A549 (cell line): ENCODE measurements around the gene FOXA1.

Source experiments
- EP300 ChIP-seq, 2 experiments: fragments of >200 bp; sonication (Bioruptor Twin); formaldehyde crosslinking; IDR thresholded peaks; 2 replicates in 1 of 2; 3 replicates in 1 of 2; pipeline ENCODE4 v1.6.1; 2016 to 2017
- HOXA7 ChIP-seq: fragments of 250-450 bp; sonication (Bioruptor Pico); IDR thresholded peaks from 2 replicates; pipeline ENCODE4 v1.5.0; 2020; ENCODE audit warnings: mild to moderate bottlenecking, moderate library complexity
- MAFK ChIP-seq: fragments of 450-650 bp; IDR thresholded peaks from 2 replicates; pipeline ENCODE4 v1.6.1; 2014; ENCODE audit not compliant: partially characterized antibody
- NR3C1 ChIP-seq: fragments of >200 bp; sonication (Bioruptor Twin); formaldehyde crosslinking; IDR thresholded peaks from 3 replicates; pipeline ENCODE4 v1.6.1; 2017
- POLR2A ChIP-seq: IDR thresholded peaks from 2 replicates; pipeline ENCODE4 v1.6.1; 2012; ENCODE audit warnings: mild to moderate bottlenecking, low read length
- SMC3 ChIP-seq: fragments of >200 bp; sonication (Bioruptor Twin); formaldehyde crosslinking; IDR thresholded peaks from 3 replicates; pipeline ENCODE4 v1.6.1; 2018; ENCODE audit warnings: inconsistent platforms
- TF ChIP-seq, protein P1 (sequence below): fragments of >200 bp; sonication (Bioruptor Twin); formaldehyde crosslinking; IDR thresholded peaks from 3 replicates; pipeline ENCODE4 v1.5.1; 2016
- TF ChIP-seq, protein P2 (sequence below): fragments of 450-650 bp; IDR thresholded peaks from 2 replicates; pipeline ENCODE4 v1.6.1; 2014; ENCODE audit warnings: antibody characterized with exemption
- TF ChIP-seq, protein P3 (sequence below): fragments of 200-600 bp; sonication (generic); IDR thresholded peaks from 2 replicates; pipeline ENCODE4 v1.6.1; 2016; ENCODE audit warnings: antibody characterized with exemption, mild to moderate bottlenecking, moderate library complexity
- TF ChIP-seq, protein P4 (sequence below): IDR thresholded peaks from 2 replicates; pipeline ENCODE4 v1.6.1; 2012
- TF ChIP-seq, protein P5 (sequence below): fragments of 150-350 bp; IDR thresholded peaks from 2 replicates; pipeline ENCODE4 v1.6.1; 2014; ENCODE audit warnings: low read depth, mild to moderate bottlenecking, low read length

DNA sequence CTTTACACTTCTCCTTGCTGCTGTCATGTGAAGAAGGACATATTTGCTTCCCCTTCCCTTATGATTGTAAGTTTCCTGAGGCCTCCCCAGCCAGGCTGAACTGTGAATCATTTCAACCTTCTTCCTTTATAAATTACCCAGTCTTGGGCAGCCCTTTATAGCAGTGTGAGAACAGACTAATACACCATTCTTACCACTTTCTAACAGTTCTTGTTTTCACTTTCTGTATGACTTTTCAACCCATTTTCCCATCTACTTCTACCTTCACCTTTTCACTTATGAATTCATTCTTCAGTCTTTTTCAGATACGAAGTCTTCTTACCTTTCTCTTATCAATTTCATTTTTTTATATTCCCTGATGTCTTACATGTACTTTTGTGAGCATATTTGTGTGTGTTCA lies 55.1 kb downstream of the FOXA1 start:
- TF ChIP-seq, protein P1, sequence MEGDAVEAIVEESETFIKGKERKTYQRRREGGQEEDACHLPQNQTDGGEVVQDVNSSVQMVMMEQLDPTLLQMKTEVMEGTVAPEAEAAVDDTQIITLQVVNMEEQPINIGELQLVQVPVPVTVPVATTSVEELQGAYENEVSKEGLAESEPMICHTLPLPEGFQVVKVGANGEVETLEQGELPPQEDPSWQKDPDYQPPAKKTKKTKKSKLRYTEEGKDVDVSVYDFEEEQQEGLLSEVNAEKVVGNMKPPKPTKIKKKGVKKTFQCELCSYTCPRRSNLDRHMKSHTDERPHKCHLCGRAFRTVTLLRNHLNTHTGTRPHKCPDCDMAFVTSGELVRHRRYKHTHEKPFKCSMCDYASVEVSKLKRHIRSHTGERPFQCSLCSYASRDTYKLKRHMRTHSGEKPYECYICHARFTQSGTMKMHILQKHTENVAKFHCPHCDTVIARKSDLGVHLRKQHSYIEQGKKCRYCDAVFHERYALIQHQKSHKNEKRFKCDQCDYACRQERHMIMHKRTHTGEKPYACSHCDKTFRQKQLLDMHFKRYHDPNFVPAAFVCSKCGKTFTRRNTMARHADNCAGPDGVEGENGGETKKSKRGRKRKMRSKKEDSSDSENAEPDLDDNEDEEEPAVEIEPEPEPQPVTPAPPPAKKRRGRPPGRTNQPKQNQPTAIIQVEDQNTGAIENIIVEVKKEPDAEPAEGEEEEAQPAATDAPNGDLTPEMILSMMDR, result no peak
- TF ChIP-seq, protein P2, sequence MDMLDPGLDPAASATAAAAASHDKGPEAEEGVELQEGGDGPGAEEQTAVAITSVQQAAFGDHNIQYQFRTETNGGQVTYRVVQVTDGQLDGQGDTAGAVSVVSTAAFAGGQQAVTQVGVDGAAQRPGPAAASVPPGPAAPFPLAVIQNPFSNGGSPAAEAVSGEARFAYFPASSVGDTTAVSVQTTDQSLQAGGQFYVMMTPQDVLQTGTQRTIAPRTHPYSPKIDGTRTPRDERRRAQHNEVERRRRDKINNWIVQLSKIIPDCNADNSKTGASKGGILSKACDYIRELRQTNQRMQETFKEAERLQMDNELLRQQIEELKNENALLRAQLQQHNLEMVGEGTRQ, result no peak
- TF ChIP-seq NR3C1 (no peak), EP300 (IDR thresholded peaks at IDR 0.05) (no peak), SMC3 (no peak), POLR2A (no peak), HOXA7 (no peak), MAFK (no peak)
- TF ChIP-seq, protein P3, sequence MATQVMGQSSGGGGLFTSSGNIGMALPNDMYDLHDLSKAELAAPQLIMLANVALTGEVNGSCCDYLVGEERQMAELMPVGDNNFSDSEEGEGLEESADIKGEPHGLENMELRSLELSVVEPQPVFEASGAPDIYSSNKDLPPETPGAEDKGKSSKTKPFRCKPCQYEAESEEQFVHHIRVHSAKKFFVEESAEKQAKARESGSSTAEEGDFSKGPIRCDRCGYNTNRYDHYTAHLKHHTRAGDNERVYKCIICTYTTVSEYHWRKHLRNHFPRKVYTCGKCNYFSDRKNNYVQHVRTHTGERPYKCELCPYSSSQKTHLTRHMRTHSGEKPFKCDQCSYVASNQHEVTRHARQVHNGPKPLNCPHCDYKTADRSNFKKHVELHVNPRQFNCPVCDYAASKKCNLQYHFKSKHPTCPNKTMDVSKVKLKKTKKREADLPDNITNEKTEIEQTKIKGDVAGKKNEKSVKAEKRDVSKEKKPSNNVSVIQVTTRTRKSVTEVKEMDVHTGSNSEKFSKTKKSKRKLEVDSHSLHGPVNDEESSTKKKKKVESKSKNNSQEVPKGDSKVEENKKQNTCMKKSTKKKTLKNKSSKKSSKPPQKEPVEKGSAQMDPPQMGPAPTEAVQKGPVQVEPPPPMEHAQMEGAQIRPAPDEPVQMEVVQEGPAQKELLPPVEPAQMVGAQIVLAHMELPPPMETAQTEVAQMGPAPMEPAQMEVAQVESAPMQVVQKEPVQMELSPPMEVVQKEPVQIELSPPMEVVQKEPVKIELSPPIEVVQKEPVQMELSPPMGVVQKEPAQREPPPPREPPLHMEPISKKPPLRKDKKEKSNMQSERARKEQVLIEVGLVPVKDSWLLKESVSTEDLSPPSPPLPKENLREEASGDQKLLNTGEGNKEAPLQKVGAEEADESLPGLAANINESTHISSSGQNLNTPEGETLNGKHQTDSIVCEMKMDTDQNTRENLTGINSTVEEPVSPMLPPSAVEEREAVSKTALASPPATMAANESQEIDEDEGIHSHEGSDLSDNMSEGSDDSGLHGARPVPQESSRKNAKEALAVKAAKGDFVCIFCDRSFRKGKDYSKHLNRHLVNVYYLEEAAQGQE, result no peak
- TF ChIP-seq, protein P4, sequence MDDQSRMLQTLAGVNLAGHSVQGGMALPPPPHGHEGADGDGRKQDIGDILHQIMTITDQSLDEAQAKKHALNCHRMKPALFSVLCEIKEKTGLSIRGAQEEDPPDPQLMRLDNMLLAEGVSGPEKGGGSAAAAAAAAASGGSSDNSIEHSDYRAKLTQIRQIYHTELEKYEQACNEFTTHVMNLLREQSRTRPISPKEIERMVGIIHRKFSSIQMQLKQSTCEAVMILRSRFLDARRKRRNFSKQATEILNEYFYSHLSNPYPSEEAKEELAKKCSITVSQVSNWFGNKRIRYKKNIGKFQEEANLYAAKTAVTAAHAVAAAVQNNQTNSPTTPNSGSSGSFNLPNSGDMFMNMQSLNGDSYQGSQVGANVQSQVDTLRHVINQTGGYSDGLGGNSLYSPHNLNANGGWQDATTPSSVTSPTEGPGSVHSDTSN, result no peak
- TF ChIP-seq, protein P5, sequence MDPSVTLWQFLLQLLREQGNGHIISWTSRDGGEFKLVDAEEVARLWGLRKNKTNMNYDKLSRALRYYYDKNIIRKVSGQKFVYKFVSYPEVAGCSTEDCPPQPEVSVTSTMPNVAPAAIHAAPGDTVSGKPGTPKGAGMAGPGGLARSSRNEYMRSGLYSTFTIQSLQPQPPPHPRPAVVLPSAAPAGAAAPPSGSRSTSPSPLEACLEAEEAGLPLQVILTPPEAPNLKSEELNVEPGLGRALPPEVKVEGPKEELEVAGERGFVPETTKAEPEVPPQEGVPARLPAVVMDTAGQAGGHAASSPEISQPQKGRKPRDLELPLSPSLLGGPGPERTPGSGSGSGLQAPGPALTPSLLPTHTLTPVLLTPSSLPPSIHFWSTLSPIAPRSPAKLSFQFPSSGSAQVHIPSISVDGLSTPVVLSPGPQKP, result no peak
